GDM1 (cell line): ENCODE measurements around the gene ZNF343.
"Not testable (repeated sequence)": the region's sequence is repeated elsewhere in the genome, so short reads cannot be mapped to it uniquely, and the experiment has no call there.

ENCODE experiments used
- DNase-seq: peaks from one replicate; lab custom pipeline; 2025; lab: John Stamatoyannopoulos, UW

The ZNF343 gene

DNA sequence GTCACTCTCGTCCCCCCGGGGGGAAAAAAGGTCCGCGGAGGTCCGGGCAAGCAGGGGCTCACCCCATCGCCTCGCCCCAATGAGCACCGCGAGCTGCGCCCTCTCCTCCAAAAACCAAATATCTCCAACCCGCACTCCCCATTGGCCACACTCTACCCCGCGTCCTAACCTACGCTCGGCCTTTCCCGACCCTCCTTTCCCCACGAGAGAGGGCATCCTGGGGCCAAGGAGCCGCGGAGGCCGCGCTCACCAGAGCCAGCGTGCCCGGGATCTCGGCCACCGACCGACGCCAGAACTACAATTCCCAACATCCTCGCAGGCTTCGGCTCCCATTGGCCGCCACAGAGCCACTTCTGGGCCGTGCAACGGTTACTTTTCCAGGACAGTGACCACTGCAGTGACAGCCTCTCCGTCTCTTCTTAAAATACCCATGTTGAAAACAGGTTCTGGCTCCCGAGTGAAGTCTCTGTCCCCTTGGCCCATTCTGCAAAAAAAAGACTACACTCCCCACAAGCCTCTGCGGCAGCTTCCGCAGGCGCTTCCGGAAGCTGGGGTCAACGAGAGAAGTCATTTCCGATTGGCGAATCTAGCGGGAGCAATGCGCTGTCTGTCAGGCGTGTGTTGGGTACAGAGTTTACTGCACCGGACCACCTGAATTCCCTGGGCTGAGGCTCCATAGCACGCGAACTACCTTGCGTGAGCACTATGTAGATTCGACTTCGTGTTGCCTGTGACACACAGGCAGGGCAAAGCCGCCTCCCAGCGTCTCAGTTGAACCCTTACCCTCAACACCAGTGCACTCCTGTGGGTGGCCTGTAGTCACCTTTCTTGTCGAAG lies at the start of gene ZNF343:
Gene ZNF343 (minus strand): TSS at position 285 of the 837 bp plus-strand sequence. CDS start 15,020 bp downstream, outside the sequence.
- peak; percentile 55 for DNase-seq

- DNase-seq = no peak
Measured at GRCh38 chr20:2557873-2558580, 49.3 kb upstream of the ZNF343 start.

- DNase-seq = no peak
Measured at GRCh38 chr20:2545594-2545993, 36.9 kb upstream of the ZNF343 start.

DNA sequence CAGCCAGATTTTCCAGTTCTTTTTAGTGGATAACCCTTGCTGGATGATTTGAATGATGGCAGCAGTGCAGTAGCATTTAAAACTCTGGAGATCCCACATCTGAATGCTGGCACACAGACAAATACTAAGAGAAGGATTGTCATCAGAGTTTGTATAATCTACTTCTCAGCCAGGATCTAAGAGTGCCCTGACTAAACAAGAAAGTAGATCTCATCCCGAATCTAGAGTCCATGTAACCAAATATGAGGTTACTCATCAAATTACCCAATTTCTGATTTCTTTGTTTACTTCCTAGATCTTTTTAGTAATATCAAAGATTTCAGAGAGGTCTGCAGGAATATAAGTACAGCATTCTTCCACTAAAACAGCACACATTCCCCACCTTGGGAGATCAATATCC lies 35.5 kb upstream of the ZNF343 start:
- no peak for DNase-seq

GRCh38 chr20:2542361-2542760 lies 33.6 kb upstream of the ZNF343 start:
- DNase-seq = no peak

GRCh38 chr20:2541940-2542339 lies 33.2 kb upstream of the ZNF343 start:
- DNase-seq = no peak

- no peak for DNase-seq
Measured at GRCh38 chr20:2538931-2539720, 30.4 kb upstream of the ZNF343 start.

DNA sequence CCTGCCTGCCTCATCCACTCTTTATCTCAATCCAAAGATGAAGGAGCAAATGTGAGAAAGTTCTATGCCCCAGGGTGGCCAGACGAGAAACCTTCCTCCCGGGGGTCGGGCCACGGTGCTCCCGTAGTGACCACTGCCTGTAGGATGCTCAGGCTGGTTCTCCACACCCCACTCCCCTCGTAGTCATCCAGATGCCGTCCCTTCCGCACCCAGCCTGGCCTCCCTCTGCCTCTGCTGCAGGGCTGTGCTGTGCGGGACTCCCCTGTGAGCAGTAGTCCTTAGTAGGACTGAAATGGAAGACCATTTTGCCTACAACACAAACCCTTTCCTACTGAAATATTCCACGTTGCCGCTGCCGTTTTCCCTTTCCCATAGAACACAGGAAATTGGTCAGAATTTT lies 29.6 kb upstream of the ZNF343 start:
- no peak for DNase-seq

GRCh38 chr20:2537101-2537500 lies 28.4 kb upstream of the ZNF343 start:
- no peak for DNase-seq

- DNase-seq = no peak
Measured at GRCh38 chr20:2536560-2536986, 27.9 kb upstream of the ZNF343 start, which contains the start of gene TMC2. TSS of gene TMC2 (plus strand) at chr20:2536573. CDS start at chr20:2536622, 49 bp downstream.

DNA sequence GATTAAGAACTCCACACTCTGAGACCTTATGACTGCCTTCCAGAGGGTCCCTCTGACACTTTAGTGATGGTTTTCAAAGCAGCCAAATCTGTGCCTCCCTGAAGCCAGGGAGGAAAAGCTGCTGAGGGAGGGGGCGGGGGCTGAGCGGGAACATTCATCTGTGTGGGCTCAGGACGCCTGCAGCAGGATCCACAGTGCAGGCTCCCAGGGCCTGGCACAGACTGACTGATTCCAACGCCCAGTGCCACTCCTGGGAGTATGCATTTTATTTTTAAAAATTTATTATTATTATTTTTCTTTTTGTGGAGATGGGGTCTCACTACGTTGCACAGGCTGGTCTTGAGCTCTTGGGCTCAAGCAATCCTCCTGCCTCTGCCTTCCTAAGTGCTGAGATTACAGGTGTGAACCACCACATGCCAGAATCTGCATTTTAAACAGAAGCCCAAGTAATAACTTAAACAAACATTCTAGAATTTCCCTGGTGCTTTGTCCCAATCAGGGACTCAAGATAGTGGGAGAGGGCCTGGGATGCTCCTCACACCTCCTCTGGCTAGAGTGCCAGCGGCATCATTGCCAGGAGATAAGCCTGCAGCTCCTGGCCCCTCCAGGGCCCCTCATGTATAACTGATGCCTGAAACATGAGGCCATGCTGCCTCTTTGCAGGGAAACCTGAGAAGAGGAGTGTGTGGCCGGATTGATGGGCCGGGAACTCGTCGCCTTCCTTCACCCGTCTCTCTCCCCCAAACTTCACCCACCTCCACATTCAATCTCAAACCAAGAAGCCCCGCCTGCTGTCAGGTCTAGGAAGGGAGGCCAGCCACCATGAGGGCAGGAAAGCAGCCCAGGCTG lies 27.2 kb upstream of the ZNF343 start:
- DNase-seq = no peak

- no peak for DNase-seq
Measured at GRCh38 chr20:2533118-2533517, 24.4 kb upstream of the ZNF343 start.

GRCh38 chr20:2528671-2529271 lies 20.1 kb upstream of the ZNF343 start:
- DNase-seq = no peak

DNA sequence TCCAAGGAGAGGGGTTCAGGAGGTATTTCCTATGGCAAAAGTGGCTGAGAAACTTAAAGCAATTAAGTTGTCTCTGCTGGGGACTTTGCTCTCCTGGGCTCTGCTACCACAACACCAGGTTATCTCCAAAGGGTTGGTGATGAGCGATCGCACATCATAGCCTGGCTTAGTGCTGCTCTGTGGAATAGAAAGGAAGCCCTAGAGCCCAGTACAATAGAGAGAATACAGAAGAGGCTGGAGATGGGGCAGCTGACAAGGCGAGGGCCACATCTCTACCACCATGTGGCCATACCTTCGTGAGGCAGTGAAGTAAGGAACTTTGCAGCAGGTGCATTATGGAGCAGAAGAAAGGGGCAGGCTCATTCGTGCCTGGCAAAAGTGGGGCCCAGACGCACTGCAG lies 19.0 kb upstream of the ZNF343 start:
- DNase-seq = no peak

- DNase-seq = not testable (repeated sequence)
Measured at GRCh38 chr20:2526218-2526583, 17.5 kb upstream of the ZNF343 start.

- no peak for DNase-seq
Measured at GRCh38 chr20:2524709-2525506, 16.2 kb upstream of the ZNF343 start.

DNA sequence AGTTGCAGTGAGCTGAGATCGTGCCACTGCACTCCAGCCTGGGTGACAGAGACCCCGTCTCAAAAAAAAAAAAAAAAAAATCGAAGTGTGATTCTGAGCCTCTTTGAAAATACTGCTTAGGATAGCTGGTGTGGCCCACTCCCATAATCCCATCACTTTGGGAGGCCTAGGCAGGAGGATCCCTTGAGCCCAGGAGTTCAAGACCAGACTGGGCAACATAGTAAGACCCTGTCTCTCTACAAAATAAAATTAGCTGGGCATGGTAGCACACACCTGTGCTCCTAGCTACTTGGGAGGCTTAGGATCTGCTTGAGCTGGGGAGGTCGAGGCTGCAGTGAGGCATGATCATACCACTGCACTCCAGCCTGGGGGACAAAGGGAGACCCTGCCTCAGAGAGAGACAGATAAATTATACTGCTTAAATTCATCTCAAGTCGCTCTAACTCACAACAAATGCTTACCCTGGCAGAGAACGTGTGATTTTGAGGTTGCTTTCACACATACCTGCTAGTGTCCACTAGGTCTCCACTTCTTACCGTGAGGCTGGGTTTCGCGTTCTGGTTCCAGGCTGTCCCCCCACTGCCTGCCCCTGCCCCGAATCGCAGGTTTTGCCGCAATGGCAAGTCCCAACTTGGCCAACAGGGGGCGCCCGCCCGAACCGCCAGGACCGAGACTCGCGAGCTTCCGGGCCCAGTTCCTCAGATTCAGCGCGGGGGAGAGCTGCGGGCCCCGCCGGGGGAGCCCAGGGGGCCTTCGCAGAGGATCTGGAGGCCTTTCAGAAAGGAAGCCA lies 15.4 kb upstream of the ZNF343 start:
- peak; percentile 70 for DNase-seq

DNA sequence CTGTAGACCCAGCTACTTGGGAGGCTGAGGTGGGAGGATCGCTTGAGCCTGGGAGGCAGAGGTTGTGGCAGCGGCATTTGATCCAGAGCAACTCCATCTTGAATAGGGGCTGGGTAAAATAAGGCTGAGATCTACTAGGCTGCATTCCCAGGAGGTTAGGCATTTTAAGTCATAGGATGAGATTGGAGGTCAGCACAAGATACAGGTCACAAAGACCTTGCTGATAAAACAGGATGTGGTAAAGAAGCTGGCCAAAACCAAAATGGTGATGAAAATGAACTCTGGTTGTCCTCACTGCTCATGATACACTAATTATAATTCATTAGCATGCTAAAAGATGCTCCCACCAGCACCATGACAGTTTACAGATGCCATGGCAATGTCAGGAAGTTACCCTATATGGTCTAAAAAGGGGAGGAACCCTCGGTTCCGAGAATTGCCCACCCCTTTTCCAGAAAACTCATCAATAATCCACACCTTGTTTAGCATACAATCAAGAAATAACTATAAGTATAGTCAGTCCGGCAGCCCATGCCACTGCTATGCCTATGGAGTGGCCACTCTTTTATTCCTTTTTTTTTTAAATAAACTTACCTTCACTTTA lies 14.2 kb upstream of the ZNF343 start:
- DNase-seq = not testable (repeated sequence)
